HepG2 (cell line): ENCODE measurements around the gene HSF2BP. TPM values are rescaled to one million over a fixed set of nuclear protein-coding genes. Genes with fewer than 3 reads are reported as not detected.

Experiments used
- AKNA ChIP-seq: sonication (generic); formaldehyde crosslinking; IDR thresholded peaks from 2 replicates; pipeline ENCODE4 v1.4.0; 2020; ENCODE audit warnings: missing genetic modification reagents, borderline replicate concordance
- ARNTL ChIP-seq: sonication (generic); formaldehyde crosslinking; IDR thresholded peaks from 2 replicates; pipeline ENCODE4 v1.4.0; 2020; ENCODE audit warnings: mild to moderate bottlenecking, missing genetic modification reagents
- ATF3 ChIP-seq: sonication (generic); formaldehyde crosslinking; IDR thresholded peaks from 2 replicates; pipeline ENCODE4 v1.4.0; 2020; ENCODE audit warnings: missing genetic modification reagents
- CHD2 ChIP-seq: IDR thresholded peaks from 2 replicates; pipeline ENCODE4 v1.6.1; 2011; ENCODE audit warnings: low read depth, low read length, improper control_type of control experiment
- HOXA5 ChIP-seq: sonication (generic); formaldehyde crosslinking; IDR thresholded peaks from 2 replicates; pipeline ENCODE4 v1.4.0; 2020; ENCODE audit warnings: missing genetic modification reagents
- KIAA2018 ChIP-seq: sonication (generic); formaldehyde crosslinking; IDR thresholded peaks from 2 replicates; pipeline ENCODE4 v1.5.0; 2020; ENCODE audit warnings: mild to moderate bottlenecking, missing genetic modification reagents, borderline replicate concordance
- MIXL1 ChIP-seq: IDR thresholded peaks from 2 replicates; pipeline ENCODE4 v1.6.1; 2016
- PITX1 ChIP-seq: sonication (generic); formaldehyde crosslinking; IDR thresholded peaks from 2 replicates; pipeline ENCODE4 v1.5.1; 2020; ENCODE audit warnings: mild to moderate bottlenecking, missing genetic modification reagents
- PRDM4 ChIP-seq: sonication (generic); formaldehyde crosslinking; IDR thresholded peaks from 2 replicates; pipeline ENCODE4 v1.9.0; 2021; ENCODE audit warnings: missing genetic modification reagents, borderline replicate concordance
- SKI ChIP-seq: fragments of 450-650 bp; IDR thresholded peaks from one replicate; pipeline ENCODE4 v1.6.1; 2018; ENCODE audit warnings: mild to moderate bottlenecking; ENCODE audit not compliant: partially characterized antibody
- ZKSCAN1 ChIP-seq: fragments of 150-350 bp; IDR thresholded peaks from 2 replicates; pipeline ENCODE4 v1.6.1; 2014; ENCODE audit warnings: low read length
- ZNF20 ChIP-seq: sonication (generic); formaldehyde crosslinking; IDR thresholded peaks from 2 replicates; pipeline ENCODE4 v1.4.0; 2020; ENCODE audit warnings: mild to moderate bottlenecking, moderate library complexity, missing genetic modification reagents
- ZNF207 ChIP-seq: fragments of 450-650 bp; IDR thresholded peaks from 2 replicates; pipeline ENCODE4 v1.6.1; 2016; ENCODE audit warnings: antibody characterized with exemption, borderline replicate concordance
- ZNF740 ChIP-seq: sonication (generic); formaldehyde crosslinking; IDR thresholded peaks from 2 replicates; pipeline ENCODE4 v1.4.0; 2020; ENCODE audit warnings: missing genetic modification reagents
- polyA plus RNA-seq, 8 experiments: library from polyadenylated mRNA; depleted of rRNA in 3 of 8; stranded (reverse) in 7 of 8; unstranded in 1 of 8; fragments of >200 nt; fragmentation: Illumina TruSeq in 4 of 8; extraction: Trizol in 4 of 8; gene quantifications; 2 replicates each; pipeline versions ENCODE4 v1.2.1 to v1.2.3, GENCODE V29; 2011 to 2016; ENCODE audit warnings: low read depth in 4 of 8, missing spikeins in 1 of 8, mixed read lengths in 1 of 8; ENCODE audit not compliant: insufficient read depth in 1 of 8
- total RNA-seq, 5 experiments: library from RNA; depleted of rRNA; stranded (reverse); fragments of >200 nt; fragmentation: Illumina TruSeq; extraction: Trizol; gene quantifications; 2 replicates each; pipeline ENCODE4 v1.2.3, GENCODE V29; 2016; ENCODE audit warnings: low read depth in 1 of 5

Gene HSF2BP
- total and polyA plus RNA-seq, 2 of the 13 experiments (the other 11 are each of a cell fraction or from before 2014, with no cell fraction given) = 0.67 to 2.2 TPM

GRCh38 chr21:43585924-43586413 lies 73.3 kb downstream of the HSF2BP start (continued):
- TF ChIP-seq PRDM4 (no peak), ATF3 (CRISPR knock-in tag) (no peak; the same call in 1 of the 2 replicates), MIXL1 (CRISPR knock-in tag) (peak; percentile 77; the same call in 1 of the 2 replicates), CHD2 (no peak), ZNF740 (no peak), ZKSCAN1 (no peak), ZNF20 (CRISPR knock-in tag) (no peak), PITX1 (CRISPR knock-in tag) (peak; percentile 55; the same call in 1 of the 2 replicates), HOXA5 (CRISPR knock-in tag) (no peak), SKI (peak; percentile 75), AKNA (CRISPR knock-in tag) (no peak), ZNF207 (no peak), KIAA2018 (CRISPR knock-in tag) (no peak), ARNTL (no peak)
